ENCODE data around the gene APMAP.

APMAP gene

DNA sequence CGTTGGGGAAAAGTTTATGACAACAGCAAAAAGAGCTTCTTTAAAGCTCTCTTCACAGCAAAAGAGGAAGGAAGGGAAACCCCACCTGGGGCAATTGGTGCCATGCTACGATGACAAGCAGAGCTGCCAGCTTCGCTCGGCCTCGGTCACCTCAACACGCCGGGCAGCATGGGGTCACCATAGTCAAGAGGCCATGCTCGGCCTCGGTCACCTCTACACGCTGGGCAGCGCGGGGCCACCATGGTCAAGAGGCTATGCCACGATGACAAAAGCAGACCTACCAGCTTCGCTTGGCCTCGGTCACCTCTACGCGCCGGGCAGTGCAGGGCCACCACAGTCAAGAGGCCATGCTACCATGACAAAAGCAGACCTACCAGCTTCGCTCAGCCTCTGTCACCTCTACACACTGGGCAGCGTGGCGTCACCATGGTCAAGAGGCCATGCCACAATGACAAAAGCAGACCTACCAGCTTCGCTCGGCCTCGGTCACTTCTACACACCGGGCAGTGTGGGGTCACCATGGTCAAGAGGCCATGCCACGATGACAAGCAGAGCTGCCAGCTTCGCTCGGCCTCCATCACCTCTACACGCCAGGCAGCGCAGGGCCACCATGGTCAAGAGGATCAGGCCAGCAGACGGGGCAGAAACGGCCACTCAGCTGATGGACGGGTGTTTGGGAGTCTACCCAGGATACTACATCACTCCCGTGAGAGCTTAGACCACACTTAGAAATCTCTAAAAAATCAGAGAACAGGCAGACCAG lies 12.1 kb downstream of the APMAP start:
- DNase-seq (ENCODE audit: low spot score), result peak; percentile 70
- no peak overlapping the region for H3K4me3 ChIP-seq
- peak overlapping the region in 1 of 2 donors; percentile 38 for H3K27ac ChIP-seq
- TF ChIP-seq, protein P1, sequence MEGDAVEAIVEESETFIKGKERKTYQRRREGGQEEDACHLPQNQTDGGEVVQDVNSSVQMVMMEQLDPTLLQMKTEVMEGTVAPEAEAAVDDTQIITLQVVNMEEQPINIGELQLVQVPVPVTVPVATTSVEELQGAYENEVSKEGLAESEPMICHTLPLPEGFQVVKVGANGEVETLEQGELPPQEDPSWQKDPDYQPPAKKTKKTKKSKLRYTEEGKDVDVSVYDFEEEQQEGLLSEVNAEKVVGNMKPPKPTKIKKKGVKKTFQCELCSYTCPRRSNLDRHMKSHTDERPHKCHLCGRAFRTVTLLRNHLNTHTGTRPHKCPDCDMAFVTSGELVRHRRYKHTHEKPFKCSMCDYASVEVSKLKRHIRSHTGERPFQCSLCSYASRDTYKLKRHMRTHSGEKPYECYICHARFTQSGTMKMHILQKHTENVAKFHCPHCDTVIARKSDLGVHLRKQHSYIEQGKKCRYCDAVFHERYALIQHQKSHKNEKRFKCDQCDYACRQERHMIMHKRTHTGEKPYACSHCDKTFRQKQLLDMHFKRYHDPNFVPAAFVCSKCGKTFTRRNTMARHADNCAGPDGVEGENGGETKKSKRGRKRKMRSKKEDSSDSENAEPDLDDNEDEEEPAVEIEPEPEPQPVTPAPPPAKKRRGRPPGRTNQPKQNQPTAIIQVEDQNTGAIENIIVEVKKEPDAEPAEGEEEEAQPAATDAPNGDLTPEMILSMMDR (IDR thresholded peaks at IDR 0.05), result no peak

DNA sequence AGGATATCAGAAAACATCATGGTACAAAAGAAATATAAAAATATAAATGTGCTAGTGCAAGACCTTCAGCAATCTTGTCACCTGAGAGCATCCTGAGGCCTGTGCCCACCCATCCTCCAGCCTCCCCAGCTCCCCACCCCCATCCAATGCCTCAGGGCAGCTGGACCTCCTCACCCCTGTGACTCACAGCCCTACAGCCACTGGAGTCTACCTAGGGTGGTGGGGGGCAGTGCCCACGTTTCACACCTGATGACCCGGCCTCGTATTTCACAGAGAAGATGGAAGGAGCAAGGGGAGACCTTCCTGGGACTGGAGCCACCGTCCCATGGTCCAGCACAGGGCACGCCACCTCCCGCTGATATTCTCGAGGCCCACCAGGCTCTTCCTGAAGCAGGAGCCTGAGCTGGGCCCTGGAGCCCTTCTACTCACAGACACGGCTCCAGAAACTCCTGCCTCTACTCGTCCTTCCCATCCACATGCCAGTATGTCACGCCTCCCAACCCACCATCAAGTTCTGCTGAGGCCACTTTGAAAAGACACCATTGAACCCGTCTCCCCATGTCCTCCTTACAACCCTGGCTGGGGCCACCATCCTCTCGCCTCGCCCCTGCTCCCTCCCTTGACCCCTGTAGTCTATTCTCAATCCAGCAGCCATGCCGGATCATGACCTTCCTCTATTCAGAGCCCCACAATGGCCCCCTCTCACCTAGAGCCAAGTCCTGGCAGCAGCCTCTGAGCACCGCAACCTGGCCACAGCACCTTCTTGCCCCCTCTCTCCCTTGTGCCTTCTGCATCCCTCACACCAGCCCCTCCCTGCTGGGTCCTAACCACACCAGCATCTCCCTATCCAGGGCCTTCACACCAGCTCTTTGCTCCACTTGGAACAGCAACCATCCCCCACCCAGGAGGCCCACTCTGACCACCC lies 13.3 kb downstream of the APMAP start:
- no peak overlapping the region for H3K4me3 ChIP-seq
- peak; percentile 62 for DNase-seq (ENCODE audit: low spot score)
- TF ChIP-seq, protein P1 (IDR thresholded peaks at IDR 0.05), result no peak
- no peak overlapping the region for H3K27ac ChIP-seq

DNA sequence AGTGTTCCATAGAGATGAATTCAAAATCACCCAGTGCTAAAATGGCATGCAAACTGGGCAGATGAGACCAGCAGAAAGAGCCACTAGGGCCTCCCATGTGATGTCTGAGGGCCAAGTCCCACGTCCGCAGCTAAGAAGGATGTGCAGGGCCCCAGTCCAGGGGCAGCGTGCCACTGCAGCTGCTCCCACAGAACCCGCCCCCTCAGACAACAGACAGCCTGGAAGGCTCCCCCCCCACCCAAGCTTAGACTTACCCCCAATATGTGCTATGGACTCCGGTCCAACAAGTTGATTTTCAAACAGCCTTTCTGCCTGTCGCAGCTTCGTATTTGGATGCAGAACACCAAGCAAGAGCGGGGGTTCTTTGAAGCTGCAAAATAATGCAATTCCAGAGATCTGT lies 14.0 kb downstream of the APMAP start:
- Histone ChIP-seq H3K4me3 (no peak overlapping the region), H3K27ac (no peak overlapping the region)
- peak; percentile 33 for DNase-seq (ENCODE audit: low spot score)

DNA sequence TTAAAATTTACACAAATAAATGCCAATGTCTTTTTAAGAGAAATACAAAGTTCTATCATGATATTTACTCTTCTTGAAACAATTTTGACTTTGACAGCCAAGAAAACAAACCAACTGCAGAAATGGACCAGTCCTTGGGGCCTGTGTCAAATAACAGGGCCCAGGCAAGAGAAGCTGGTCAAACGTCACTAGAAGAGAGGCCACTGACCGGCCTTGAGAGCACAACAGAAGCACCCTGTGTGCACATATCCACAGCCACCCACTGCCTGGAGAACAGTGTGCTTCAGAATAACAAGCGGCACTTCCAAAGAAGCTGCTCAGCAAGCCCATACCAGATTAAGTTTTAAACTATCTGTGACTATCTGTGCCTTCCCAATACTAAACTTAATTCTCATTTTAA lies 14.8 kb downstream of the APMAP start:
- TF ChIP-seq, protein P1 (IDR thresholded peaks at IDR 0.05), result no peak
- DNase-seq (ENCODE audit: low spot score), result peak; percentile 26
- Histone ChIP-seq H3K27ac (no peak overlapping the region), H3K4me3 (no peak overlapping the region)

More for the DNA sequence above, 14.0 kb downstream of the APMAP start:
- TF ChIP-seq, protein P1 (IDR thresholded peaks at IDR 0.05), result no peak

DNA sequence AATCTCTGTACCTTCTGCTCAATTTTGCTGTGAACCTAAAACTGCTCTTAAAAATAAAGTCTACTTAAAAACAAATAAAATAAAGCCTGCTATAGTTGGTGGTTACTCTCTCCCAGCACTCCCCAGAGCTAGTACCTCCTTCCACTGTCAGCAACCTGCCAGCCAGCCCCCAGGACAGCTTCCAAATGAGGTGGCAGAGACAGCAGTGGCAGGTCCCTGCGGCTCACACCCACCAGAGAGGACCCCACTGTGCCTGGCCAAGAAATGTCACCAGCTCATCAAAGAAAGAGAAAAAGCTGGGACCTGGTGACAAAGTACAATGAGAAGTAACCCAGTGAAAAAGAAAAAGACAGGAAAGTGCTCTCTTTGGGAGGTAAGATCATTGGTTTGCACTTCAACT lies 15.2 kb downstream of the APMAP start:
- peak; percentile 45 for DNase-seq (ENCODE audit: low spot score)
- Histone ChIP-seq H3K4me3 (no peak overlapping the region), H3K27ac (no peak overlapping the region)
- TF ChIP-seq, protein P1 (IDR thresholded peaks at IDR 0.05), result no peak

DNA sequence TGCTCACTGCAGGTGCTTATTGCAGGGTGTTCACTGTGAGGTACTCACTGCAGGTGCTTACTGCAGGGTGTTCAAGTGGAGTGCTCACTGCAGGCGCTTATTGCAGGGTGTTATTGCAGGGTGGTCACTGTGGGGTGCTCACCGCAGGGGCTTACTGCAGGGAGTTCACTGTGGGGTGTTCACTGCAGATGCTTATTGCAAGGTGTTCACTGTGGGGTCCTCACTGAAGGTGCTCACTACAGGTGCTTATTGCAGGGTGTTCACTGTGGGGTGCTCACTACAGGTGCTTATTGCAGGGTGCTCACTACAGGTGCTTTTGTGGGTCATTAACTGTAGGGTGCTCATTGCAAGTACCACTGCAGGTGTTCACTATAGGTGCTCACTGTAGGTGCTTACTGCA lies 20.2 kb downstream of the APMAP start:
- DNase-seq (ENCODE audit: low spot score), result peak; percentile 8
- Histone ChIP-seq H3K4me3 (no peak overlapping the region), H3K27ac (no peak overlapping the region)
- TF ChIP-seq, protein P1 (IDR thresholded peaks at IDR 0.05), result no peak

All from coronary artery (tissue), 2 donors.